OCI-LY7 (cell line): ENCODE results near the gene FCSK. TPM values are rescaled to one million over a fixed set of nuclear protein-coding genes. Genes with fewer than 3 reads are reported as not detected.

ENCODE experiments used
- BruUV-seq: library from RNA; stranded (reverse); fragments of 400-500 nt; replicated peaks from 2 replicates; lab custom pipeline; 2021; lab: Mats Ljungman, UMichigan
- CTCF ChIA-PET: fragments of 300-600 bp; sonication (Branson Sonifier 250); formaldehyde crosslinking; loops from one replicate; lab custom pipeline; 2022; ENCODE audit warnings: antibody characterized with exemption; ENCODE audit not compliant: unreplicated experiment; lab: Charles Lee
- POLR2A ChIA-PET: fragments of 300-600 bp; sonication (Branson Sonifier 250); formaldehyde crosslinking; loops from one replicate; lab custom pipeline; 2022; ENCODE audit warnings: antibody characterized with exemption; lab: Charles Lee
- DNase-seq: peaks from one replicate; pipeline ENCODE4 v3.0.0-alpha.2; 2015; ENCODE audit warnings: low spot score
- H2AFZ ChIP-seq: fragments of 200-600 bp; sonication (generic), shearing (Covaris generic); 2 replicates; pipeline ENCODE4 v1.6.1; 2014; ENCODE audit warnings: mild to moderate bottlenecking, antibody characterized with exemption, low read length, moderate library complexity
- H3K27ac ChIP-seq: fragments of 200-600 bp; sonication (generic); 2 replicates; pipeline ENCODE4 v1.5.1; 2014; ENCODE audit warnings: mixed run types, low read depth, mild to moderate bottlenecking, moderate library complexity, low read length, inconsistent platforms; ENCODE audit not compliant: poor library complexity, severe bottlenecking
- H3K36me3 ChIP-seq: fragments of 200-600 bp; sonication (generic); 2 replicates; pipeline ENCODE4 v1.6.1; 2014; ENCODE audit warnings: mild to moderate bottlenecking, antibody characterized with exemption, low read length, moderate library complexity, mixed read lengths; ENCODE audit not compliant: insufficient read depth
- H3K4me1 ChIP-seq: fragments of 200-600 bp; sonication (generic); 2 replicates; pipeline ENCODE4 v1.5.1; 2014; ENCODE audit warnings: mild to moderate bottlenecking, low read length; ENCODE audit not compliant: insufficient read depth, poor library complexity, severe bottlenecking
- H3K4me2 ChIP-seq: fragments of 200-600 bp; sonication (generic); 2 replicates; pipeline ENCODE4 v1.6.1; 2014; ENCODE audit warnings: mild to moderate bottlenecking, low read length
- H3K4me3 ChIP-seq: fragments of 200-600 bp; sonication (generic); 2 replicates; pipeline ENCODE4 v1.5.1; 2014; ENCODE audit warnings: mild to moderate bottlenecking, low read depth, low read length; ENCODE audit not compliant: poor library complexity, severe bottlenecking
- H3K79me2 ChIP-seq: fragments of 200-600 bp; sonication (generic); 2 replicates; pipeline ENCODE4 v1.6.1; 2016; ENCODE audit warnings: low read depth, mild to moderate bottlenecking, low read length, moderate library complexity, mixed read lengths; ENCODE audit not compliant: insufficient read depth
- H3K9me2 ChIP-seq: fragments of 200-600 bp; sonication (generic); 2 replicates; pipeline ENCODE4 v1.6.1; 2016; ENCODE audit warnings: mild to moderate bottlenecking, low read length, mixed read lengths; ENCODE audit not compliant: insufficient read depth
- H3K9me3 ChIP-seq: fragments of 200-600 bp; sonication (generic); 2 replicates; pipeline ENCODE4 v1.6.1; 2014; ENCODE audit warnings: mild to moderate bottlenecking, mixed run types, low read length, mixed read lengths
- H4K20me1 ChIP-seq: fragments of 200-600 bp; sonication (generic); 2 replicates; pipeline ENCODE4 v1.6.1; 2014; ENCODE audit warnings: mild to moderate bottlenecking, antibody characterized with exemption, low read length, moderate library complexity, mixed read lengths; ENCODE audit not compliant: insufficient read depth
- CTCF ChIP-seq: fragments of 200-600 bp; sonication (generic); conservative IDR thresholded peaks from 2 replicates; pipeline ENCODE4 v1.5.1; 2014; ENCODE audit warnings: mild to moderate bottlenecking, antibody characterized with exemption, low read length, moderate library complexity, mixed read lengths
- EZH2phosphoT487 ChIP-seq: fragments of 200-600 bp; sonication (generic); IDR thresholded peaks from 2 replicates; pipeline ENCODE4 v1.6.1; 2018; ENCODE audit warnings: low read depth, borderline replicate concordance, mild to moderate bottlenecking, mixed run types, antibody characterized with exemption, low read length, moderate library complexity, mixed read lengths
- intact Hi-C: fragments of 100-400 bp; cut with micrococcal nuclease; formaldehyde crosslinking; loops from one replicate; pipeline ENCODE4 v1.10.0; 2022; ENCODE audit not compliant: unreplicated experiment
- total RNA-seq, 2 experiments: library from RNA; depleted of rRNA in 1 of 2; stranded (reverse); fragments of >200 nt in 1 of 2; shearing (Covaris generic) in 1 of 2; gene quantifications; 2 replicates each; pipeline ENCODE4 v1.2.3, GENCODE V29; 2014 to 2022

FCSK gene
- total RNA-seq, 2 experiments from 2014 or later = 6.8 to 14.3 TPM

GRCh38 chr16:70474320-70475053 is 20.1 kb downstream of the FCSK start:
- ChIA-PET CTCF (no interaction called here), POLR2A (no interaction called here)
- no peak overlapping the region for H3K4me2 ChIP-seq
- H3K4me1 ChIP-seq = no peaks in the 10 kb centered on the region
- DNase-seq = no peak
- no peak overlapping the region for H3K4me3 ChIP-seq
- no peaks in the 10 kb centered on the region for H3K79me2 ChIP-seq
- no peak overlapping the region for H2AFZ ChIP-seq
- H3K9me2 ChIP-seq = no peaks in the 10 kb centered on the region
- TF ChIP-seq CTCF (no peak), EZH2phosphoT487 (no peak)
- H3K36me3 ChIP-seq = peaks cover 13% of the 10 kb centered on the region; the same call in 1 of the 2 replicates
- no peaks in the 10 kb centered on the region for H3K9me3 ChIP-seq
- no TSS peak for BruUV-seq
- H3K27ac ChIP-seq = no peak overlapping the region
- no peaks in the 10 kb centered on the region for H4K20me1 ChIP-seq
- intact Hi-C loops = loop anchor here (5.0 kb wide), 1 partner anchor 92 kb away; no protein-coding TSS in a partner anchor

GRCh38 chr16:70475054-70475871 is 20.9 kb downstream of the FCSK start:
- POLR2A ChIA-PET = no interaction called here

More at GRCh38 chr16:70475054-70475871, 20.9 kb downstream of the FCSK start:
- Histone ChIP-seq H3K4me3 (no peak overlapping the region), H2AFZ (no peak overlapping the region), H3K9me3 (no peaks in the 10 kb centered on the region), H3K4me2 (no peak overlapping the region), H3K79me2 (no peaks in the 10 kb centered on the region), H4K20me1 (no peaks in the 10 kb centered on the region), H3K4me1 (no peaks in the 10 kb centered on the region), H3K9me2 (no peaks in the 10 kb centered on the region), H3K36me3 (peaks cover 20% of the 10 kb centered on the region), H3K27ac (no peak overlapping the region)
- intact Hi-C loops = no loop called here
- no TSS peak for BruUV-seq
- TF ChIP-seq EZH2phosphoT487 = no peak
- no peak for TF ChIP-seq CTCF
- CTCF ChIA-PET = no interaction called here
- DNase-seq = no peak
